Tibial nerve (tissue), 4 donors: Measurements from ENCODE around the gene CHCHD10.

ENCODE experiments used
- CTCF ChIP-seq, 5 experiments: fragments of 200-600 bp in 3 of 5; fragments of 450-650 bp in 2 of 5; sonication (generic) in 3 of 5; IDR thresholded peaks; one replicate each; pipeline ENCODE4 v1.5.1; 2016 to 2019; ENCODE audit warnings: antibody characterized with exemption in 5 of 5, mild to moderate bottlenecking in 3 of 5, moderate library complexity in 2 of 5
- EP300 ChIP-seq, 2 donors: sonication (generic); formaldehyde crosslinking; IDR thresholded peaks; one replicate each; pipeline ENCODE4 v1.6.1; 2017; ENCODE audit warnings: antibody characterized with exemption in 2 of 2, mild to moderate bottlenecking in 1 of 2
- POLR2A ChIP-seq, 2 donors: fragments of 450-650 bp; IDR thresholded peaks; one replicate each; pipeline ENCODE4 v1.6.1; 2017; ENCODE audit warnings: antibody characterized with exemption in 2 of 2, mild to moderate bottlenecking in 2 of 2, moderate library complexity in 2 of 2

GRCh38 chr22:23744001-23744400 lies 23.8 kb downstream of the CHCHD10 start:
- TF ChIP-seq CTCF (IDR thresholded peaks at IDR 0.05): no peak
- no peak for TF ChIP-seq POLR2A (IDR thresholded peaks at IDR 0.05)
- no peak for TF ChIP-seq EP300 (IDR thresholded peaks at IDR 0.05)
